ENCODE results near the gene ZNFX1.

DNA sequence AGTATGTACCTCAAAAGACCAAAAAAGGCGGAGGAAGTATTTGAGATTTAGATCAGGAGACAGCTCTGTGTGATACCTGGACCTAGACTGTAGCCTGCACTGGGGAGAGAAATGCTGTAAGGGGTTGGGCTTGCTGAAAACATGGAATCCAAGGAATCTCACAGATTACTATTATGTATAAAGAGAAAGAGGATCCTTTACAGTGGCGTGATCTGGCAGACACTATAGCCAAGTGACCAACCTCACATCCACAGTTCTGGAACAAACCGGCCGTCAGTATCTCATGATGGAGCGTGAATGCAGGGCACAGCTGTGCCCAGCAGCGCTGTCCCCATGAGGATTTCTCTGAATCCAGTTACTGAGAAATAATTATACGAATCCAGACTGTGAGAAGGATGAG lies 46.4 kb downstream of the ZNFX1 start:
- no peak for TF ChIP-seq SIN3A (IDR thresholded peaks at IDR 0.05; ENCODE audit: borderline replicate concordance, insufficient read depth, low read length)
- TF ChIP-seq, protein P1, sequence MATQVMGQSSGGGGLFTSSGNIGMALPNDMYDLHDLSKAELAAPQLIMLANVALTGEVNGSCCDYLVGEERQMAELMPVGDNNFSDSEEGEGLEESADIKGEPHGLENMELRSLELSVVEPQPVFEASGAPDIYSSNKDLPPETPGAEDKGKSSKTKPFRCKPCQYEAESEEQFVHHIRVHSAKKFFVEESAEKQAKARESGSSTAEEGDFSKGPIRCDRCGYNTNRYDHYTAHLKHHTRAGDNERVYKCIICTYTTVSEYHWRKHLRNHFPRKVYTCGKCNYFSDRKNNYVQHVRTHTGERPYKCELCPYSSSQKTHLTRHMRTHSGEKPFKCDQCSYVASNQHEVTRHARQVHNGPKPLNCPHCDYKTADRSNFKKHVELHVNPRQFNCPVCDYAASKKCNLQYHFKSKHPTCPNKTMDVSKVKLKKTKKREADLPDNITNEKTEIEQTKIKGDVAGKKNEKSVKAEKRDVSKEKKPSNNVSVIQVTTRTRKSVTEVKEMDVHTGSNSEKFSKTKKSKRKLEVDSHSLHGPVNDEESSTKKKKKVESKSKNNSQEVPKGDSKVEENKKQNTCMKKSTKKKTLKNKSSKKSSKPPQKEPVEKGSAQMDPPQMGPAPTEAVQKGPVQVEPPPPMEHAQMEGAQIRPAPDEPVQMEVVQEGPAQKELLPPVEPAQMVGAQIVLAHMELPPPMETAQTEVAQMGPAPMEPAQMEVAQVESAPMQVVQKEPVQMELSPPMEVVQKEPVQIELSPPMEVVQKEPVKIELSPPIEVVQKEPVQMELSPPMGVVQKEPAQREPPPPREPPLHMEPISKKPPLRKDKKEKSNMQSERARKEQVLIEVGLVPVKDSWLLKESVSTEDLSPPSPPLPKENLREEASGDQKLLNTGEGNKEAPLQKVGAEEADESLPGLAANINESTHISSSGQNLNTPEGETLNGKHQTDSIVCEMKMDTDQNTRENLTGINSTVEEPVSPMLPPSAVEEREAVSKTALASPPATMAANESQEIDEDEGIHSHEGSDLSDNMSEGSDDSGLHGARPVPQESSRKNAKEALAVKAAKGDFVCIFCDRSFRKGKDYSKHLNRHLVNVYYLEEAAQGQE (IDR thresholded peaks at IDR 0.05; ENCODE audit: insufficient read depth in 1 of 2, low read depth in 2 of 2, low read length in 2 of 2), result no peak
- no peak for TF ChIP-seq TAF1 (IDR thresholded peaks at IDR 0.05; ENCODE audit: borderline replicate concordance, insufficient read depth, low read length)
- TF ChIP-seq POLR2AphosphoS5 (IDR thresholded peaks at IDR 0.05; ENCODE audit: low read depth, low read length), result no peak
- no peak for TF ChIP-seq FOXP2 (optimal IDR thresholded peaks at IDR 0.05; ENCODE audit: borderline replicate concordance, extremely low read depth, extremely low read length, insufficient read depth)

Measured in PFSK-1 (cell line).